RWPE2 (cell line): ENCODE results near the gene TRIM29.
A peak's percentile ranks its signal among the peaks of the same experiment; 100 is the strongest.

Experiments used
- ATAC-seq: fragments of 200-7000 bp; cut with Tn5 transposase; 3 replicates; pipeline ENCODE4 v1.9.1; 2021; ENCODE audit warnings: low read depth
- DNase-seq: peaks from one replicate; pipeline ENCODE4 v3.0.0-alpha.2; 2020; ENCODE audit warnings: low spot score
- H3K27ac ChIP-seq: fragments of 450-650 bp; 2 replicates; pipeline ENCODE4 v1.5.1; 2017; ENCODE audit warnings: mild to moderate bottlenecking; ENCODE audit not compliant: poor library complexity, severe bottlenecking
- H3K27me3 ChIP-seq: fragments of 250-450 bp; sonication (Bioruptor Pico); 2 replicates; pipeline ENCODE4 v1.5.1; 2021; ENCODE audit warnings: mild to moderate bottlenecking, moderate library complexity; ENCODE audit not compliant: insufficient read depth, poor library complexity, severe bottlenecking
- H3K36me3 ChIP-seq: fragments of 250-450 bp; sonication (Bioruptor Pico); 2 replicates; pipeline ENCODE4 v1.5.1; 2020; ENCODE audit warnings: low read depth, mild to moderate bottlenecking, moderate library complexity
- H3K4me1 ChIP-seq: fragments of 250-450 bp; sonication (Bioruptor Pico); 2 replicates; pipeline ENCODE4 v1.5.1; 2021; ENCODE audit warnings: mild to moderate bottlenecking, moderate library complexity; ENCODE audit not compliant: insufficient read depth, poor library complexity, severe bottlenecking
- H3K4me3 ChIP-seq: fragments of 250-450 bp; sonication (Bioruptor Pico); 2 replicates; pipeline ENCODE4 v1.5.1; 2021; ENCODE audit warnings: mild to moderate bottlenecking, moderate library complexity; ENCODE audit not compliant: severe bottlenecking
- H3K9me3 ChIP-seq: fragments of 250-450 bp; sonication (Bioruptor Pico); 2 replicates; pipeline ENCODE4 v1.5.1; 2021; ENCODE audit warnings: mild to moderate bottlenecking, moderate library complexity; ENCODE audit not compliant: severe bottlenecking
- CTCF ChIP-seq: fragments of 450-650 bp; IDR thresholded peaks from one replicate; pipeline ENCODE4 v1.5.1; 2017; ENCODE audit warnings: mild to moderate bottlenecking, moderate library complexity; ENCODE audit not compliant: poor library complexity, severe bottlenecking

TRIM29 gene

GRCh38 chr11:120097721-120098385 lies 40.1 kb downstream of the TRIM29 start:
- no peak for TF ChIP-seq CTCF
- H3K4me1 ChIP-seq: no peaks in the 10 kb centered on the region
- no peaks in the 10 kb centered on the region for H3K9me3 ChIP-seq
- DNase-seq (peak; percentile 30), ATAC-seq (no peak)
- no peak overlapping the region for H3K4me3 ChIP-seq
- no peaks in the 10 kb centered on the region for H3K27me3 ChIP-seq
- no peaks in the 10 kb centered on the region for H3K36me3 ChIP-seq
- no peak overlapping the region for H3K27ac ChIP-seq

GRCh38 chr11:120096369-120097191 lies 41.3 kb downstream of the TRIM29 start:
- Histone ChIP-seq H3K27ac (no peak overlapping the region), H3K4me1 (no peaks in the 10 kb centered on the region), H3K4me3 (no peak overlapping the region), H3K27me3 (no peaks in the 10 kb centered on the region), H3K9me3 (no peaks in the 10 kb centered on the region), H3K36me3 (no peaks in the 10 kb centered on the region)
- DNase-seq: no peak
- no peak for ATAC-seq
- no peak for TF ChIP-seq CTCF

GRCh38 chr11:120095516-120095915 lies 42.4 kb downstream of the TRIM29 start:
- Histone ChIP-seq H3K36me3 (no peaks in the 10 kb centered on the region), H3K9me3 (no peaks in the 10 kb centered on the region), H3K4me1 (no peaks in the 10 kb centered on the region), H3K4me3 (no peak overlapping the region), H3K27me3 (no peaks in the 10 kb centered on the region), H3K27ac (no peak overlapping the region)
- no peak for TF ChIP-seq CTCF
- ATAC-seq: no peak
- no peak for DNase-seq

GRCh38 chr11:120091701-120092100 lies 46.2 kb downstream of the TRIM29 start:
- H3K9me3 ChIP-seq: no peaks in the 10 kb centered on the region
- no peak for ATAC-seq
- H3K36me3 ChIP-seq: no peaks in the 10 kb centered on the region
- H3K27me3 ChIP-seq: no peaks in the 10 kb centered on the region
- H3K27ac ChIP-seq: no peak overlapping the region
- H3K4me1 ChIP-seq: no peaks in the 10 kb centered on the region
- no peak for TF ChIP-seq CTCF
- no peak overlapping the region for H3K4me3 ChIP-seq
- DNase-seq: no peak

- Histone ChIP-seq H3K27me3 (no peaks in the 10 kb centered on the region), H3K27ac (no peak overlapping the region), H3K4me3 (no peak overlapping the region), H3K9me3 (no peaks in the 10 kb centered on the region), H3K36me3 (no peaks in the 10 kb centered on the region), H3K4me1 (no peaks in the 10 kb centered on the region)
- TF ChIP-seq CTCF: no peak
- ATAC-seq (no peak), DNase-seq (no peak)
These were observed 46.8 kb downstream of the TRIM29 start for GRCh38 chr11:120091121-120091520.
